Activated CD4-positive, alpha-beta T cell treated with anti-CD3 and anti-CD28 coated beads for 24 hours (primary cell): ENCODE results near the gene DEFB131B.
"Not testable (repeated sequence)": the region's sequence is repeated elsewhere in the genome, so short reads cannot be mapped to it uniquely, and the experiment has no call there.

Source experiments
- DNase-seq, 2 donors: peaks; one replicate each; pipeline ENCODE4 v3.0.0-alpha.2; 2020; ENCODE audit warnings: low read depth in 2 of 2

The DEFB131B gene

GRCh38 chr11:71878059-71878458, at the start of gene DEFB131B:
TSS of gene DEFB131B (plus strand) at chr11:71878453. CDS start at chr11:71878453, 0 bp downstream.
- DNase-seq, result not testable (repeated sequence)

- DNase-seq, result not testable (repeated sequence)
Observed at GRCh38 chr11:71829247-71829646, 49.0 kb upstream of the DEFB131B start.

GRCh38 chr11:71829686-71830085, 48.6 kb upstream of the DEFB131B start:
- DNase-seq, result not testable (repeated sequence)

GRCh38 chr11:71832811-71833210, 45.4 kb upstream of the DEFB131B start, which contains the start of gene DEFB108B:
TSS of gene DEFB108B (plus strand) at chr11:71833200. CDS start at chr11:71833200, 0 bp downstream.
- not testable (repeated sequence) for DNase-seq

GRCh38 chr11:71842720-71843119, 35.5 kb upstream of the DEFB131B start:
- not testable (repeated sequence) for DNase-seq

GRCh38 chr11:71843355-71843754, 34.9 kb upstream of the DEFB131B start:
- DNase-seq, result not testable (repeated sequence)

- DNase-seq, result no peak
Observed at GRCh38 chr11:71843858-71844257, 34.4 kb upstream of the DEFB131B start.

- not testable (repeated sequence) for DNase-seq
Observed at GRCh38 chr11:71853895-71854294, 24.4 kb upstream of the DEFB131B start.

- not testable (repeated sequence) for DNase-seq
Observed at GRCh38 chr11:71855880-71856279, 22.4 kb upstream of the DEFB131B start.

GRCh38 chr11:71860835-71861234, 17.4 kb upstream of the DEFB131B start:
- DNase-seq, result not testable (repeated sequence)

- peak in 1 of 2 donors; percentile 4 for DNase-seq
Observed at GRCh38 chr11:71863978-71864627, 14.2 kb upstream of the DEFB131B start.

GRCh38 chr11:71867209-71867608, 11.0 kb upstream of the DEFB131B start:
- not testable (repeated sequence) for DNase-seq

GRCh38 chr11:71869931-71870330, 8.3 kb upstream of the DEFB131B start:
- DNase-seq, result not testable (repeated sequence)

- not testable (repeated sequence) for DNase-seq
Observed at GRCh38 chr11:71870661-71871060, 7.6 kb upstream of the DEFB131B start.

- not testable (repeated sequence) for DNase-seq
Observed at GRCh38 chr11:71876262-71876661, 2.0 kb upstream of the DEFB131B start.

- not testable (repeated sequence) for DNase-seq
Observed at GRCh38 chr11:71885806-71886205, 7.6 kb downstream of the DEFB131B start.

- DNase-seq, result not testable (repeated sequence)
Observed at GRCh38 chr11:71888335-71889010, 10.2 kb downstream of the DEFB131B start.

- not testable (repeated sequence) for DNase-seq
Observed at GRCh38 chr11:71889181-71889872, 11.1 kb downstream of the DEFB131B start.

GRCh38 chr11:71895961-71896360, 17.7 kb downstream of the DEFB131B start:
- DNase-seq, result no peak

- not testable (repeated sequence) for DNase-seq
Observed at GRCh38 chr11:71901137-71901536, 22.9 kb downstream of the DEFB131B start.

GRCh38 chr11:71908218-71908617, 30.0 kb downstream of the DEFB131B start:
- DNase-seq, result no peak

GRCh38 chr11:71910775-71911174, 32.5 kb downstream of the DEFB131B start:
- DNase-seq, result not testable (repeated sequence)
